Measurements from ENCODE around the gene TMEM273.

TMEM273 gene

GRCh38 chr10:49175587-49176309 lies 12.4 kb downstream of the TMEM273 start:
- no peak for DNase-seq

- peak; percentile 43 for DNase-seq
Measured at GRCh38 chr10:49174926-49175500, 13.2 kb downstream of the TMEM273 start.

- DNase-seq = peak; percentile 36
Measured at GRCh38 chr10:49174261-49174925, 13.8 kb downstream of the TMEM273 start.

GRCh38 chr10:49173853-49174252 lies 14.3 kb downstream of the TMEM273 start:
- DNase-seq = no peak

DNA sequence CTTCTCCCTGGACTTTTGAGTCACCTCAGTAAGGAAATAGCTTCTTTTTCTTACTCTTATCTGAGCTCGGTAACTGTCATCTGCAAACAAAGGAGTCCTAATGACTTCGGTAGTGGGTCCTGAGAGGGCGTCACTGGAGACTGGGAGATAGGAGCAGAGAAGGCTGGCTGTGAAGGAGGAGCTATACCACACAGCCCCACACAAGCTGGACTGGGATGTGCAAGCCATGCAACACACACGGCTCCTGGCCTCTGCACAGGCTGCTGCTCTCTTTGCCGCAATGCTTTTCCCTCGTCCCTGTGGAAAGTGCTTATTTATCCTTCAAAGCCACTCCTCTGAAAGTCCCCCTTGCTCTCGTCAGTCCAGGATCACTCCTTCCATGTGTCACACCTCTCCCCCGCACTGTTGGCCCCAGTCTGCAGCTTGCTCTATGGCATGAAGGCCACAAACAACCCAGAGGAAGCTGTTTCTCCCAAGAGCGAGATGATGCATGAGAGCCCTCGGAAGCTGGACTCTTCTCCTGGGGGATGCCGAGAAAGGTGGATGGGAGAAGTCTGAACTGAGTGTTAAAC lies 14.9 kb downstream of the TMEM273 start:
- no peak for DNase-seq

- DNase-seq = no peak
Measured at GRCh38 chr10:49172777-49173132, 15.4 kb downstream of the TMEM273 start.

DNA sequence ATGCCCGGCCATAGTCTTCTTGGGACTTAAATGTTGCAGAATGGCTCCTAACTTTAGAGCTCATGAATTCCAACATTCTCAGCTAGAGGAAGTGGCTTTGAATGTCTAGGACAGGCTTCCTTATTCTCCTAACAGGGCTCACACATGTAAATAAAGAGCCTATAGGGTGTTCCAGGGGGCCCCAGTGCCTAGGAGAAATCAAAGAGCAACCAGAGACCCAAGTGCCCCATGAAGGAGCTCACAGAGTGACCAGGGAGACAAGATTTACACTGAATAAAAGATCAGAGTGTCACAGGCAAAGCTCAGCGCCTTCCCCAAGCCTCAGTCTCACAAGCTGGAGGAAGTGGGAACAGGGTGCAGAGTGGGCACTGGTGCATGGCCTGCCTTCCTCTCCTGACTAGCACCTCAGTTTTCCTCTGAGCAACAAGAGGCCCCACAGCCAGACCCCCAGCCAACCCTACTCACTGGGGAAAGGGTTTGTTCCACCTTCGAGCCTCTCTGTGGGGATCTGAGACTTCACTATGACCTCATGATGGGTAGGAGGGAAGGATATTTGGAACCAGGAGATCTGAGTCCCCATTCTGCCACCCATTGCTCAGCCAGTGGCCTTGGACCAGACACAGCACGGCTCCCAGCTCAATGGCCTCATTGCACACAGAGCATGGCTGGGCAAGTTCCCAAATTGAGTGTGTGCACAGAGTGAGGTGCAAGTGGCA lies 16.0 kb downstream of the TMEM273 start:
- DNase-seq = no peak

DNA sequence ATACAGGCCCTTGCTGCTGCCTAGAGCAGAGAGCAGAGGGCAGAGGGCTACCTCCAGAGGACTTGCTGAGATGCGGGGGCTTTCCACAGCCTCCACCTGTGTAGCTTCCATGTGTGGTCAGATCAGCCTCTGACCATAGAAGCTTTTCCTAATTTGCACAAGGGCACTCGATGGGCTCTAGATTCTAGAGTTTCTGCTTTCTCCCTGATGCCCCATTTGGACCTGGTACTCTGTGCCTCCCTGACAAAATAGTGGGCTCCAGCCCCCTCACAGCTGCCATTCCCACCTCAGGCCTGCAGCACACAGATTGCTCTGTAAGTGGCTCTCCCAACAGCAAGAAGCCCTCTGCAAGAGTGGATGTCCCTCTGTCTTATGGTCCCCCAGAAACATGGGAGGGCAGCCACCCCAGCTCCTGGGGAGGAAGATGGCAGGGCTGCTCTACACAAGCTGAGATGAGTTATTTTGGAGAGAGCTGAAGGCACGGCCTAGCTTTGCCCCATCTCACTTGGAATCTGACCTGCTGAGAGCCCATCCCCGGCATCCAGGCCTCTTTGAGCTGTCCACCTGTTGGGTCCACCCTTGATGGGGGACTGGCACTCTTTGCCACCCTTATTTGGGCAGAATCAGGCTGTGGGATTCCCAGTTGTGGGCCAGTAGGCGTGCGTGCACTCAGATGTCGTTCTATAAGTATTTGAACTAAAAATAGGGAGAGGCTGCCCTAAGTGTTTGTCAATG lies 16.7 kb downstream of the TMEM273 start:
- DNase-seq = no peak

- no peak for DNase-seq
Measured at GRCh38 chr10:49170632-49171325, 17.4 kb downstream of the TMEM273 start.

DNA sequence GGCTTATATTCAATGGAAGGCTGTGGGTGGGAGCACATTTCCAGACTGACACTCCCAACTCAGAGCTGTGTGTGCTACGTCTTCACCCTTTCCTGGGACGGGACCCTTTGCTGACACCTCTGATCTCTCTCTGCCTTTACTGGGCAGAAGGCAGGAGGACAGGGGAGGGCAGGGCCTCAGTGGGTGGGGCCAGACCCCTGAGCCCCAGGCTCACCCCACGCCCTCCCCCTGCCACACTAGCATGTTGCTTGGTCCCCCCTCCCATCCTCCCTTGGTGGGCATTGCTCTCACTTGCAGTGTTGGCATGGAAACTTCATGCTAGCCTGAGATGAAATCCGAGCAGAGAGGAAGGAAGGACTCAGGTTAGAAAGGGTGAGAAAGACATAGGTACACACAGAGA lies 18.4 kb downstream of the TMEM273 start:
- no peak for DNase-seq

- DNase-seq = peak; percentile 43
Measured at GRCh38 chr10:49168831-49169500, 19.2 kb downstream of the TMEM273 start.

- no peak for DNase-seq
Measured at GRCh38 chr10:49168171-49168540, 20.0 kb downstream of the TMEM273 start.

DNA sequence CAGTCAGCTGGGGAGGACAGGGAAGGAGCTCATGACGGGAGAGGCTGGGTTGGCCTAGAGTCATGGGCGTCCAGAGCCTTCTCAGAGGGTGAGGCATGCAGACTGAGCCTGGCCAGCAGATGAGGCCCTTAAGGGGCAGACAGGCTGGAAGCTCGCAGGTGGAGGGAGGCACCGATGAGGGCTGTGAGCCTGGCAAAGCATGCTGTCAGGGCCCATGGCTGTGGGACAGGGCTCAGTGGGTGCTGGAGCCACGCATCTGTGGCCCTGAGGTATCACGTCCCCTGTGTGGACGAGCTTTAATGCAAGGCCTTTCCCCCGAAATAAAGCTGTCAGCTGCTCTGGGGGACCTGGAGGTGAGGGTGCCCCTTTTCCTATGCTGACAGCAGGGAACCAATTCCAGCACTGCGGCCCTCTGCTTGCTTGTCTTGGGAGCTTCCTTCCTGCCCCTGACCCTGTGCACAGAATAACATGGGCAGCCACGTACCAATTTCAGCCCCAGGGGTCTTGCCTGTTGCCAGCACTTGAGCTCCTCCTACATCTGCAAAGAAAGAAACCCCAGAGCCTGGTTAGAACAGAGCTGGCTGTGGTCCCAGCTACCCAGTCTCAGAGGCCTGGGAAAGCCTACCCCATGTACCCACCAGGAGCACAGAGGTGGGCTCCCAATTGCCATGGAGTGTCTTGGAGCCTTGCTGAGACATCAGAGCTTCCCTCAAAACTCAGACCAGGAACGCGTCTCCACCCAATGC lies 20.6 kb downstream of the TMEM273 start:
- no peak for DNase-seq

GRCh38 chr10:49166484-49167400 lies 21.4 kb downstream of the TMEM273 start:
- no peak for DNase-seq

GRCh38 chr10:49165821-49166483 lies 22.2 kb downstream of the TMEM273 start:
- DNase-seq = no peak

GRCh38 chr10:49165259-49165658 lies 22.9 kb downstream of the TMEM273 start:
- no peak for DNase-seq

DNA sequence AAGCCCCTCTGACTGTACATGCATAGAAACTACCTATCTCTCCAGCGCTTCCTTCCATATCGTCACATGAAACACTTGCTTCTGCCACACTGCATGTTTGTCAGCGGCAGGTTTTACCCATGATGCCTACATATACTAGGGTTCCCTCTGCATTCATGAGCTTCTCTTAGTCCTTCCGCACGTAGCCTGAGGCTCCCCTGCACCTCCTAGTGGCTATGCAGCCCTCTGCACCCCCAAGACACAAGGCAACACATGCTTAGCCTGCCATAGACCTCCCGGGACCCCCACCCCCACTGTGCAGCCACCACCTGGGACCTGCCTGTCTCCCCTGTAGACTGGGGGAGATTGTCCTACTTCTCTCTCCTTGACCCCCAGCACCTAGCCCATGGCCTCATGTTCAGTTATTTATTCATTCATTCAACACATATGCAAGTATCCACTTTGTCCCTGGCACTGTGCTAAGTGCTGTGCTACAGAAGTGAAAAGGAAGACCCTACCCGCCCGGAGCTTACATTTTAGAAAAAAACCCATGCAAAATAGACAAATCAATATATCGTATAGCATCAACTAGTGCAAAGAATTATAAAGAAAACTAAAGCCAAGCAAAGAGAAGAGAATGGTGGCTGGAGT lies 23.5 kb downstream of the TMEM273 start:
- DNase-seq = peak; percentile 76

DNA sequence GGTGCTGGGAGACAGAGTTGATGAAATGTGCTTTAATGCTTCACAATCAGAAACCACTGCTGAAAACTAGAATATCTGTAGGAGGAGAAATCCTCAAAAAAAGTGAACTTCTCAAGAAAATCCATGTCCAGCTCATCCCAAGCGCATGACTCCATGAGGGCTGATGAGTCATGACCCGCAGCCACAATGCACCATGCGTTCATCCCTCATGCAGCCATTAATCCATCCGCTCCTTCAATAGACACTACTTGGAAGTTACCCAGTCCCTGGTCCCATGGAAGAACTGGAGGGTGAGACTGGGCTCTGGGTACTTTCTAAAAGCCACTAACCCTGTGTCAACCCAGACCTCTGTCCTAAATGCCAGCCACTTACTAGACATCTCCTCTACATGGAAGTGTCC lies 24.4 kb downstream of the TMEM273 start:
- DNase-seq = no peak
